Psoas muscle (tissue), 8 donors: ENCODE measurements around the gene IDI1. TPM values are rescaled to one million over a fixed set of nuclear protein-coding genes. Genes with fewer than 3 reads are reported as not detected.
A peak's percentile ranks its signal among the peaks of the same experiment; 100 is the strongest.
"Not testable (repeated sequence)": the region's sequence is repeated elsewhere in the genome, so short reads cannot be mapped to it uniquely, and the experiment has no call there.

ENCODE experiments used
- ATAC-seq, 4 donors: fragments of 200-7000 bp; cut with Tn5 transposase; one replicate each; pipeline ENCODE4 v1.9.1; 2020; ENCODE audit warnings: moderate library complexity in 3 of 4, mild to moderate bottlenecking in 2 of 4
- DNase-seq, 2 donors: peaks; one replicate each; pipeline ENCODE4 v3.0.0-alpha.2; 2020
- H3K27ac ChIP-seq: fragments of 200-600 bp; one replicate; pipeline ENCODE4 v1.8.0; 2022
- H3K27me3 ChIP-seq, 3 donors: fragments of 200-600 bp in 1 of 3; one replicate each; pipeline versions ENCODE4 v1.6.1 to v1.8.0; 2013 to 2022; ENCODE audit warnings: low read length in 2 of 3, mild to moderate bottlenecking in 2 of 3, moderate library complexity in 1 of 3; ENCODE audit not compliant: insufficient read depth in 3 of 3
- H3K36me3 ChIP-seq, 2 donors: fragments of 200-600 bp in 1 of 2; one replicate each; pipeline versions ENCODE4 v1.6.1 to v1.8.0; 2013 to 2022; ENCODE audit warnings: low read depth in 1 of 2, mild to moderate bottlenecking in 1 of 2, moderate library complexity in 1 of 2; ENCODE audit not compliant: insufficient read depth in 1 of 2
- H3K4me1 ChIP-seq: fragments of 200-600 bp; one replicate; pipeline ENCODE4 v1.8.0; 2022
- H3K4me3 ChIP-seq: fragments of 200-600 bp; one replicate; pipeline ENCODE4 v1.8.0; 2022; ENCODE audit warnings: mild to moderate bottlenecking
- H3K9me3 ChIP-seq: fragments of 200-600 bp; one replicate; pipeline ENCODE4 v1.8.0; 2022
- WGBS, 3 donors: extraction: QIAGEN DNeasy Blood & Tissue Kit; methylation state at CpG; one replicate each; pipeline versions ENCODE4 v1.1.6 to v1.1.7; 2013; 5-methylcytosine and 5-hydroxymethylcytosine counted together
- intact Hi-C, 2 donors: fragments of 100-400 bp; cut with DNase I; formaldehyde crosslinking; loops; one replicate each; pipeline versions ENCODE4 v1.11.0 to v1.14.2; 2022
- polyA plus RNA-seq, 3 donors: library from polyadenylated mRNA; stranded (reverse); fragments of 200-250 nt; gene quantifications; one replicate each; pipeline ENCODE4 v1.2.3, GENCODE V29; 2013
- total RNA-seq, 4 donors: library from RNA; stranded (reverse); fragmentation: NEBNext Ultra II Directional in 2 of 4; extraction: Animal tissue kit (Norgen Biotek cat#: 25700) in 2 of 4; gene quantifications; one replicate each; pipeline versions ENCODE4 v1.2.1 to v1.2.4, GENCODE V29; 2021 to 2023
- TF ChIP-seq, protein P1 (sequence below): fragments of 200-600 bp; IDR thresholded peaks from one replicate; pipeline ENCODE4 v1.8.0; 2022; ENCODE audit warnings: antibody characterized with exemption
- donor health status: healthy with polysubstance abuse.
- donor health status: DM: no; HTN: no; CAD: no; lungs with moderate emphysema.
- donor health status: Bipolar disorder and iron deficiency.
- donor health status: healthy.
- donor health status: DM: yes; HTN: yes; CAD: no.
- donor health status: DM: no; HTN: no; CAD: no.
- donor health status: DM: no; HTN: no; CAD: no.
- donor health status: DM: yes; HTN: yes; CAD: no.

Gene IDI1
- total and polyA plus RNA-seq, 7 donors: 42.8 to 137 (median 57.4) TPM

DNA sequence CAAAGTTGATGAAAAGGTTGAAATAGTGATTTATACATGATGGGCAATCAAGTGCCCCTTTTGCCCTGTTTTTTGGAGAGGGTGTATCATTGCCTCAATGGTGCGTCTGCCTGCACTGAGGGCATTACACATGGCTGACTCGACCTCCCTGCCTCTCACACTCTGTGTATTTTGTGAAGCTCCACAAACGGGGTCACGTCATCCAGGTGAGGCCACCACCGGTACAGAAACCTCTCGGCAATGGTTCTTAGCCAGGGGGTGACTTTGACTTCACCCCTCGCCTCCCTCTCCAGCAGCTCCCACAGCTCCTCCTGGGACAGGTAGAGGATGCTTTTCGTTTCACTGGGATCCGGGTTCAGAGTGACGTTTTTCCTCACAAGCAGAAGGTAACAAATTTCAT is 29.6 kb downstream of the IDI1 start:
- Histone ChIP-seq H3K4me1 (peaks cover 15% of the 10 kb centered on the region), H3K27ac (peak overlapping the region; percentile 9), H3K9me3 (no peaks in the 10 kb centered on the region), H3K36me3 (peaks cover 9 to 75% of the 10 kb centered on the region in 2 donors), H3K4me3 (no peak overlapping the region), H3K27me3 (no peaks in the 10 kb centered on the region)
- intact Hi-C loops: no loop called here
- TF ChIP-seq, protein P1, sequence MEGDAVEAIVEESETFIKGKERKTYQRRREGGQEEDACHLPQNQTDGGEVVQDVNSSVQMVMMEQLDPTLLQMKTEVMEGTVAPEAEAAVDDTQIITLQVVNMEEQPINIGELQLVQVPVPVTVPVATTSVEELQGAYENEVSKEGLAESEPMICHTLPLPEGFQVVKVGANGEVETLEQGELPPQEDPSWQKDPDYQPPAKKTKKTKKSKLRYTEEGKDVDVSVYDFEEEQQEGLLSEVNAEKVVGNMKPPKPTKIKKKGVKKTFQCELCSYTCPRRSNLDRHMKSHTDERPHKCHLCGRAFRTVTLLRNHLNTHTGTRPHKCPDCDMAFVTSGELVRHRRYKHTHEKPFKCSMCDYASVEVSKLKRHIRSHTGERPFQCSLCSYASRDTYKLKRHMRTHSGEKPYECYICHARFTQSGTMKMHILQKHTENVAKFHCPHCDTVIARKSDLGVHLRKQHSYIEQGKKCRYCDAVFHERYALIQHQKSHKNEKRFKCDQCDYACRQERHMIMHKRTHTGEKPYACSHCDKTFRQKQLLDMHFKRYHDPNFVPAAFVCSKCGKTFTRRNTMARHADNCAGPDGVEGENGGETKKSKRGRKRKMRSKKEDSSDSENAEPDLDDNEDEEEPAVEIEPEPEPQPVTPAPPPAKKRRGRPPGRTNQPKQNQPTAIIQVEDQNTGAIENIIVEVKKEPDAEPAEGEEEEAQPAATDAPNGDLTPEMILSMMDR: no peak
- DNase-seq: no peak
- 90 to 92% (median 91%) methylated on average over 10 of the region's 10 CpGs for WGBS, 3 donors
- ATAC-seq: no peak

DNA sequence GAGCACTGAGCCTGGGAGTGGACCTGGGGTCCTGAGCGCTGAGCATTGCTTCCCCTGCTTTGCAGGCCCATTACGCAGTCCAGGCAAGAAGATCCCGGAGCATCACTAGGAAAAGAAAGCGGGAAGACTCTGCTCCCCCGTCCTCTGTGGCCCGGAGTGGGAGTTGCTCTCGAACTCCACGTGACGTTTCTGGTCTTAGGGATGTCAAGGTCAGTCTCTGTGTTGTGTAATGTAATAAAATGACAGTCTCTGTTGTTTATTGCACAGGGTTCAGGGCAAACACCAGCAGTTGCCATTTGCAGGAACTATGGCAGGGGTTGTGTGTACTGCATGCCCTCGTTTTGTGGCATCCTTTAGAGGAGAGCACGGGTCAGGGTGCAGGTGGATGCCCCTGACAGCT is 33.2 kb downstream of the IDI1 start:
- Histone ChIP-seq H3K27me3 (no peaks in the 10 kb centered on the region), H3K36me3 (peaks cover 19 to 95% of the 10 kb centered on the region in 2 donors), H3K4me3 (no peak overlapping the region), H3K27ac (no peak overlapping the region), H3K9me3 (no peaks in the 10 kb centered on the region), H3K4me1 (no peaks in the 10 kb centered on the region)
- intact Hi-C loops: no loop called here
- 90 to 97% (median 96%) methylated on average over 11 of the region's 11 CpGs for WGBS, 3 donors
- TF ChIP-seq, protein P1: no peak
- DNase-seq (no peak), ATAC-seq (no peak)

DNA sequence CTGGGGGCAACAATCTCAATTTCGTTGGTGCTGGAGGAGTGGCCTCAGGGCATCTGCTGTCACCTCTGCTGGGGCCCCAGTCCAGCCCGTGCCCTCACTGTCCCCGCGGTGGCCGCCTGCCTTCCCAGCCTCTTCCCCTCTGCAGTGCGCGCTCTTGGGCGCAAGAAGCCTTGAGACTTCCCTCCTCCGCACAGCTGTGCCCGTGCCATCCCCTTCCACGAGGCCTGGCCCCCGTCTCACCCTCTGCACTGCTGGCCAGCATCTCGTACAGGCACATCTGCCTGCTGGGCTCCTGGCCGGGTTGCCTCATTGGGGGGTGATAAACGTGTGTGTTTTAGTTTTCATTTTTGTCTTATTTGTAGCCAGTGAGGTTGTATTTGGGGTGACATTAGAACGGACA is 37.2 kb downstream of the IDI1 start:
- intact Hi-C loops: no loop called here
- Histone ChIP-seq H3K4me1 (no peaks in the 10 kb centered on the region), H3K36me3 (peaks cover 23 to 95% of the 10 kb centered on the region in 2 donors), H3K4me3 (no peak overlapping the region), H3K27me3 (no peaks in the 10 kb centered on the region), H3K9me3 (no peaks in the 10 kb centered on the region), H3K27ac (no peak overlapping the region)
- DNase-seq (no peak), ATAC-seq (no peak)
- TF ChIP-seq, protein P1: no peak
- 91 to 93% (median 93%) methylated on average over 16 of the region's 16 CpGs for WGBS, 3 donors

DNA sequence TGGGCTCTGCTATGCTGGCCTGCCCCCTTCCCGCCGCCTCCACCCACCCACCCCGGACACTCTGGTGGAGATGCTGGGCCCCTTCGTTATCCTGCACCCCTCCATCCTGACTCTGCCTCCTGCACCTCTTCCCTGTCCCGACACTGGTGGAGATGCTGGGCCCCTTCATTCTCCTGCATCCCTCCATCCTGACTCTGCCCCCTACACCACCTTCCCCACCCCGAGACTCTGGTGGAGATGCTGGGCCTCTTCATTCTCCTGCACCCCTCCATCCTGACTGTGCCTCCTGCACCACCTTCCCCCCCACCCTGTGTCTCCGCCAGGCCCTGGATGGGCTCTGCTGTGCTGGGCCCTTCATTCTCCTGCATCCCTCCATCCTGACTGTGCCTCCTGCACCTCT is 38.2 kb downstream of the IDI1 start:
- H3K4me1 ChIP-seq: no peaks in the 10 kb centered on the region
- WGBS, 3 donors: 96 to 98% (median 96%) methylated on average over 7 of the region's 7 CpGs
- TF ChIP-seq, protein P1: no peak
- H3K9me3 ChIP-seq: no peaks in the 10 kb centered on the region
- DNase-seq (no peak), ATAC-seq (peak in 2 of 4 donors; percentile 24 to 30)
- H3K27ac ChIP-seq: no peak overlapping the region
- H3K27me3 ChIP-seq: no peaks in the 10 kb centered on the region
- no peak overlapping the region for H3K4me3 ChIP-seq
- peaks cover 26 to 95% of the 10 kb centered on the region in 2 donors for H3K36me3 ChIP-seq
- intact Hi-C loops: no loop called here

DNA sequence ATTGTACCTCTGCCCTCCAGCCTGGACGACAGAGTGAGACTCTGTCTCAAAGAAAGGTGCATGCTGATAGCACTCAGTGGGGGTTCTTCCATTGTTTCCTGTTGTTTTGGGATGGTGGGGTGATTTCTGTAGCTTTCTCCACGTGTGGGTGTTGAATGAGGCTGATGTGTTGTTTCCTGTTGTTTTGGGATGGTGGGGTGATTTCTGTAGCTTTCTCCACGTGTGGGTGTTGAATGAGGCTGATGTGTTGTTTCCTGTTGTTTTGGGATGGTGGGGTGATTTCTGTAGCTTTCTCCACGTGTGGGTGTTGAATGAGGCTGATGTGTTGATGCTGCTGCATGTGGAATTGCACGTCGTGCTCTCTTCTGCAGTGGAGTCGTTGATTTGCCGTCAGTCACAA is 39.0 kb downstream of the IDI1 start:
- H3K4me1 ChIP-seq, H3K27ac ChIP-seq, intact Hi-C loops, ATAC-seq, DNase-seq, H3K4me3 ChIP-seq, H3K27me3 ChIP-seq, H3K9me3 ChIP-seq: not testable (repeated sequence)
- H3K36me3 ChIP-seq: peaks cover 31 to 99% of the 10 kb centered on the region in 2 donors
- 70 to 76% (median 73%) methylated on average over 7 to 8 of the region's 8 CpGs for WGBS, 3 donors
